Occipital lobe (tissue), 2 donors: ENCODE measurements around the gene BHLHE23. TPM values are rescaled to one million over a fixed set of nuclear protein-coding genes. Genes with fewer than 3 reads are reported as not detected.
"Not testable (repeated sequence)": the region's sequence is repeated elsewhere in the genome, so short reads cannot be mapped to it uniquely, and the experiment has no call there.

Source experiments
- DNase-seq: peaks from one replicate; lab custom pipeline; 2025; lab: John Stamatoyannopoulos, UW
- total RNA-seq: library from RNA; depleted of rRNA; stranded (reverse); fragments of >200 nt; gene quantifications from one replicate; pipeline ENCODE4 v1.2.3, GENCODE V29; 2014

BHLHE23 gene
- total RNA-seq, 1 donor from 2014 or later, result not detected

DNA sequence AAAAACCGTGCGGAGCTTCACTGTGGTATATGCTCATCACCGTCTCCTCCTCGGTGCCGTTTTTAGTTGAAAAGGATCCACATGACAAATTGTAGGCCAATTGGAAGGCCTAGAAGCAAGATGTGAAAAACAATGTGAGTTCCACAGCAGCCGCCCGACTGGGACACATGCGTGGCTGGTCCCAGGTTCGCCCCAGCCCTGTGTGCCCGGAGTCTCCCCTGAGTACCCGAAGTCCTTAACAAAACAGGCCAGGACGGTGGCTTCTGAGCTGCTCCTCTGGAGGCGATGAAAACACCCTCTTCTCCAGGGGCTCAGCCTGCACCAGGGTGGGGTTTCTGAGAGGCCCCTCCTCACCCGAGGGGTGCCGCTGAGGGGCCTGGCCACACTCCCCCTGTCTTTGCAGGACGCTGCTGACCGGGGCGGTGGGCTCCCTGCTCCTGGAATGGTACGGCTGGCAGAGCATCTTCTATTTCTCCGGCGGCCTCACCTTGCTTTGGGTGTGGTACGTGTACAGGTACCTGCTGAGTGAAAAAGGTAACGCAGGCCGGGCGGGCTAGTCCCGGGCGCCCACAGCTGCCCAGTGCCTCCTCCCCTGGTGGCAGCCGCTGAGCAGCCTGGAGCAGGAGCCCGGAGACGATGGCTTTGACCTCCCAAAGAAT, 44.4 kb downstream of the BHLHE23 start:
- DNase-seq, result no peak

DNA sequence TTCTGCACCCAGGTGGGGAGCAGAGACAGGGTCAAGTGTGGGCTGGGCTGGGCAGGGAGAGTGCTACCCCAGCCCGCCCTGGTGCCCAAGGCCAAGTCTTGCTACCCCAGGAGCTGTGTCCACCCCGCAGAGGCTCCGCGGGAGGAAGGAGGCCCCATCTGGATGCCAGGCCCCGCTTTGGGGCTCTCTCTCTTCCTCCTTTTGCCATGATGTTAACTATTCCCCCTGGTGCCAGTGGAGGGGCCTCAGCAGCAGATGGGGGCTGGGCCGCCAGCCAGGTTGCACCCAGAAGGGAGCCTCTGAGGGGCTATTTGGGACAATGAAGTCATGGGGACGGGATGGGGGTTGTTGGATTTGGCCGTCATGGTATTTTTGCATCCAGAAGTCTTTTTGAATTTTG, 45.0 kb downstream of the BHLHE23 start:
- no peak for DNase-seq

DNA sequence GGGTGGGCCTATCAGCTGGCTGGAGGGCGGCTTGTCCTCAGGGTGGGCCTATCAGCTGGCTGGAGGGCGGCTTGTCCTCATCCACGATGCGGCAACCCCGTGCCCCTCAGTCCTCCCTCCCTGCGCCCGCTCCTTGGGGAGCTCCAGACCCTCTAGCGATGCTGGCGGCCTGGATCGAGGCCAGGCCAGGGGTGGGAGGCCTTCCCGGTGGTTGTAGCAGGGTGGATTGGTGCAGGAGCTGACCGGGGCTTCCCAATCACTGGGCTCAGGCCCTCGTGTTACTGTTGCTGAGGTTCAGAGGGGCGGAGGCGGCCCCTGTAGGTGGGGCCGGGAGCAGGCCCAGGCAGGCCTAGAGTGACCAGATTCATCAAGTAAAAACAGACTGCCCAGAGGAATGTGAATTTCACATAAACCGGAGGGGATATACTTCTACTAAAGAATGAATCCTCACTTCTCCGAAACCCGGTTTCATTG, 45.4 kb downstream of the BHLHE23 start:
- DNase-seq, result no peak

DNA sequence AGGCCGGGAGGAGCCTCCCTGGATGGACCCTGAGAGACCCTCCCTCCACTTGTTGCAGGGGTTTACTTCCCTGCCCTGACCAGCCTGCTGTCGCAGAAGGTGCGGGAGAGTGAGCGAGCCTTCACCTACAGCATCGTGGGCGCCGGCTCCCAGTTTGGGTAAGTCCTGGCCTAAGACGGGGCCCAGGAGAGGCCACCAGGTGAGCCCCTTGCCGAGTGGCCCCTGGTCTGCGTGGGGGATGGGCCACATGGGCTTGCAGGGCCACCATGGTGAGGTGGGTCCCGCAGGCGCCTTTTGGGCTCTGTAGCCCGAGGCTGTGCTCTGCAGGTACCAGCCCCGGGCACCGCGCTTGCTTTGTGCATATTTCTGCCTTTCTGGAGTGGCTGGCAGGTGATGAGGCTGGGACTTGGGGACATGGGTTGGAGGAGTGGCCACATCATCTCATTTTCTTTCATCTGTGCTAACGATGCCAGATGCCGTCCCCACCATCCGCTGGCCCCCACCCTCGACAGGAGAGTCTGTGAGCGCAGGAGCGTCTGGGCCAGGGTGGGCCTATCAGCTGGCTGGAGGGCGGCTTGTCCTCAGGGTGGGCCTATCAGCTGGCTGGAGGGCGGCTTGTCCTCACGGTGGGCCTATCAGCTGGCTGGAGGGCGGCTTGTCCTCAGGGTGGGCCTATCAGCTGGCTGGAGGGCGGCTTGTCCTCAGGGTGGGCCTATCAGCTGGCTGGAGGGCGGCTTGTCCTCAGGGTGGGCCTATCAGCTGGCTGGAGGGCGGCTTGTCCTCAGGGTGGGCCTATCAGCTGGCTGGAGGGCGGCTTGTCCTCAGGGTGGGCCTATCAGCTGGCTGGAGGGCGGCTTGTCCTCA, 46.1 kb downstream of the BHLHE23 start:
- not testable (repeated sequence) for DNase-seq

DNA sequence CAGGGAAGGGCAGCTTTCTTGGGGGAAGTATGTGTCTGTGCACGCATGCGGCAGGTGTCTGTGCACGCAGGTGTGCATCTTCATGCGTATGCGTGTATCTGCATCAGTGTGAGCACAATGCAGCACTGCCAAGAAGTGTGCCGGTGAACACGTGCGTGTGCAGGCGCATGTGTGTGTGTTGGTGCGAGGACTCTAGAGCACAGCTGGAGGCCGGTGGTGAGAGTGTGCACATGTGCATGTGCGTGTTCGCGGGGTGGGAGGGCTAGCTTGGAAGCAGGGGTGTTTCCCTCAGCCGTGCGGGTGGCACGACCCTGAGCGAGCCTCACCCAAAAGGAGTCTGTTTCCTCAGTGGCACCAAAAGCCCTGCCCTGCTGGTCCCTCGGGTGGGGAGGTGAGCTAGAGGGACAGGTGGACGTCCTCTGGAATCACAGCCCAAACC, 46.7 kb downstream of the BHLHE23 start:
- no peak for DNase-seq

DNA sequence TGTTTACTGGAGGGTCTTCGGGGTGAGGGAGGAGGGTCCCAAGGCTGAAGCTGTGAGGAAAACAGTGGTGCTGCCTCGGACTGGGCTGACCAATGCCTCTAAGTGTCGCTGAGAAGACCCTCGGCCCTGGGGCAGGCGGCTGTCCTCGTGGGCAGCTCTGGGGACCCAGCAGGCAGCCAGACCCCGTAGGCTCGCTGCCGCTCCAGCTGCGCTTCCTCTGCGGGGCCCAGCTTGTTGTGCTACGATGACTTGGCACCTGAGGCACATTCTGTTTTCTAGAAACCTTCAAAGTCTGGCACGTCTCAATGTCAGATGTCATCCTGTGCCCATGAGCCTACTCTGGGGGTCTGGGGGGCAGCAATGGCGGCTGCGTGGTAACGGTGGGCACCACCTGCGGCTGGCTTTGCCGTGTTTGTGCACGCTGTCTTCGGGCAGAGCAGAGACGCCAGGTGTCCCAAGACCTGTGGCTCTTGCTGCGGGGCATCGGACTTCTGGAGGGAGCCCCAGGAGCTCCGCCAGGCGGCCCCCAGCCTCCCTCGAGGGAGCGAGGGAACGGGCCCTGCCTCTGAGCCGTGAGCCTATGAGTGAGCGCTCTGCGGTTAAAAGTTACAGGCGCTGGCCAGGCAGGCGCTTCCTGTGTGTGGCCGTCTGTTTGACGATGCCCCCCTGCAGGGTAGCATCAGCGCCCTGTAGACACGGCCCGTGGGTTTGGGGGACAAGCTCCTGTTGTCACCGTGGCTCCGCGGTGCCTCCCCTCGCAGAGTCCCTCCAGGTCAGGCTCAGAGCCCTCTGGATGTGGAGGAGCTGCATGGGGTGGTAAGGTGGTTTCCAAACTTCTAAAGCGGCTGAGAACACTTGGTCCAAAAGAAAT, 47.4 kb downstream of the BHLHE23 start:
- DNase-seq, result no peak

DNA sequence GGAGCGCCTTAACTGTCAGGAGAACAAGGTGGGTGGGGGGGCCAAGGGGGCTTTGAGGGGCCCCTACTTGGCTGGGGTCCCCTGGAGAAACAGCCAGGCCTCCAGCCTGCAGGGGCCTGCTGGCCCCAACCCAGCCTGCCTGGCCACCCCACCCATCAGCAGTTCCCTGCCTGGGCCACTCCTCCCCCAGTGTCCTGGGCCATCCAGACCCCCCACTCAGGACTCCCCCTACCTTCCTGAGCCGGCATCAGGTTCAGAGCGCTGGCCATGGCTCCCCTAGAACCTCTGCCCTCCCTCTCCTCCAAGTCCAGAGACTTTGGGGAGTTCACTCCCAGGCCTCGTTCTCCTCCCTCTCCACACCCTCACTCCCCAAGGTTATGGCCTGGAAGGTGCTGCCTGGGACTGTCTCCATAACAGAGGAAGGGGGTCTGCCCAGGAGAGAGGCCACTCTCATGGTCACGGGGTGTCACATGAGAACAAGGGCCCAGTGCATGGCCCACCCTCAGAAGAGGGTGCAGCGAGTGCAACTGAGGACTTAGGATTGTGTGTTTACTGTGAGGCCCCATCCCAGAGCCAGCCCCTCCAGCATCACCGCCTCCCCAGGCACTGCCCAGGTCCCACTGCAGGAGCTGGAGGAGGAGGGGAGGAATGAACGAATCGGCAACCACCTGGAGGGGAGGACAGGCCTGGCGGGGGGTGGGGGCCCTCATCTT, 48.2 kb downstream of the BHLHE23 start:
- no peak for DNase-seq

DNA sequence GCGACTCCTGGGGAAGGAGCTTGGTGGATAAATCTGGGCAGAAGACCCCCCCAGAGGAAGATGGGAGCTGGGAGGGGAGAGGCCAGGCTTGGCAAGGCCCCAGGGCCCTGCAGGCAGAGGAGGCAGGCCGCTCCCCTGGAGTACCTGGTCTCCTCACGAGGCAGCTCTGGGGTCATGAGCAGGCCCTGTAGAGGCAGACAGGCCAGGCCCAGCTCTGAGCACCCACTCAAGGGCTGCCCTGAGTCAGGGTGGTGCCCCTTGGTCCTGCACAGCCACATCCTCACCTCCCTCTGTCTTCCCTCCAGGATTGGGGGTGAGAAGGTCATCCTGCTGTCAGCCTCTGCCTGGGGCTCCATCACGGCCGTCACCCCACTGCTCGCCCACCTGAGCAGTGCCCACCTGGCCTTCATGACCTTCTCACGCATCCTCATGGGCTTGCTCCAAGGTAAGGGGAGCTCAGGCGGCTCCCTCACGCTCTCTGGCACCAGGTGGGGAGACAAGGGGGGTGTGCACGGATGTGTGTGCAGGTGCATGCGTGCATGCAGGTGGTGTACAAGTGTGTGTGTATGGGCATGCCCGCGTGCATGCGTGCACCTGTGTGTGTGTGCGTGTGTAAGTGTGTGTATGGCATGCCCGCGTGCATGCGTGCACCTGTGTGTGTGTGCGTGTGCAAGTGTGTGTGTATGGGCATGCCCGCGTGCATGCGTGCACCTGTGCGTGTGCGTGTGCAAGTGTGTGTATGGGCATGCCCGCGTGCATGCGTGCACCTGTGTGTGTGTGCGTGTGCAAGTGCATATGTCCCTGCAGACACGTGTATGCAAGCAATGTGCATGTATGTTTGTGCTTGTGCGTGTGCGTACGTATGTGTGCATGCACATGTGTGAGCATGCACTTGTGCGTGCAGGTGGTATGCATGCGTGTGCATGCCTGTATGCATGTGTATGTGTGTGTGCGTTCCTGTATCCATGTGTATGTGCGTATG, 49.3 kb downstream of the BHLHE23 start:
- DNase-seq, result no peak

DNA sequence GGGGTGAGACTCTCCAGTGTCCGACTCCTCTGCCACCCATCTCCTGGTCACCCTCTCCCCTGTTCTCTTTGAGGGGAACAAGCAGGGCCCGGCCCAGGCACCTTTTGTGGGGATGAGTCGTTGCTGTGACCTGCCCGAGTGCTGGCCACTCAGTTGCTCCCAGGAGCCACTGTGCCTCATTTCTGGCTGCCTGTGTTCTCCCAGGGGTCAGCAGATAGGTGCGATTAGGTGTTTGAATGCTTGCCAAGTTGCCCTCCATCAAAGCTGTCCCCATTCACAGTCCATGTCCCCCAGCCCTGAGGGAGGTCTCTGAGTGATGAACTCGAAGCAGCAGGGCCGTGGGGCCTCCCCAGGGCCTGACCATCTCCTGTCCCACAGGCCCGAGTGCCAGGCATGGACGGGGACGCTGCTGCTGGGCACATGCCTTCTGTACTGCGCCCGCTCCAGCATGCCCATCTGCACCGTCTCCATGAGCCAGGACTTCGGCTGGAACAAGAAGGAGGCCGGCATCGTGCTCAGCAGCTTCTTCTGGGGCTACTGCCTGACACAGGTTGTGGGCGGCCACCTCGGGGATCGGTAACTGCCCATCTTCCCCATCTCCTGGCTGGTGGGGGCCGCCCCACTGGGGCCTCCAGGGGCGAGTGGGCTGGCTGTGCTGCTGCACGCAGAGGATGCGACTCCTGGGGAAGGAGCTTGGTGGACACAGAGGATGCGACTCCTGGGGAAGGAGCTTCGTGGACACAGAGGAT, 50.2 kb downstream of the BHLHE23 start:
- no peak for DNase-seq

Other genes starting within 250 kb of the BHLHE23 start
- 20.1 TPM for gene MRGBP, start 210.5 kb downstream of the BHLHE23 start, total RNA-seq
- gene OGFR, start 202.1 kb downstream of the BHLHE23 start, total RNA-seq, result 21.5 TPM
- 37.1 TPM for gene COL9A3, start 189.9 kb downstream of the BHLHE23 start, total RNA-seq
- 12.3 TPM for gene TCFL5, start 145.1 kb downstream of the BHLHE23 start, total RNA-seq
- gene DIDO1, start 80.5 kb downstream of the BHLHE23 start, total RNA-seq, result 43.4 TPM
- 56.9 TPM for gene GID8, start 68.8 kb downstream of the BHLHE23 start, total RNA-seq
- gene SLC17A9, start 54.3 kb downstream of the BHLHE23 start, total RNA-seq, result 0.16 TPM
- 20.1 TPM for gene YTHDF1, start 209.2 kb upstream of the BHLHE23 start, total RNA-seq
- gene BIRC7, start 228.9 kb upstream of the BHLHE23 start, total RNA-seq, result not detected
- 14.2 TPM for gene NKAIN4, start 247.5 kb upstream of the BHLHE23 start, total RNA-seq